ENCODE results near the gene SULT1E1.

SULT1E1 gene, protein sequence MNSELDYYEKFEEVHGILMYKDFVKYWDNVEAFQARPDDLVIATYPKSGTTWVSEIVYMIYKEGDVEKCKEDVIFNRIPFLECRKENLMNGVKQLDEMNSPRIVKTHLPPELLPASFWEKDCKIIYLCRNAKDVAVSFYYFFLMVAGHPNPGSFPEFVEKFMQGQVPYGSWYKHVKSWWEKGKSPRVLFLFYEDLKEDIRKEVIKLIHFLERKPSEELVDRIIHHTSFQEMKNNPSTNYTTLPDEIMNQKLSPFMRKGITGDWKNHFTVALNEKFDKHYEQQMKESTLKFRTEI

DNA sequence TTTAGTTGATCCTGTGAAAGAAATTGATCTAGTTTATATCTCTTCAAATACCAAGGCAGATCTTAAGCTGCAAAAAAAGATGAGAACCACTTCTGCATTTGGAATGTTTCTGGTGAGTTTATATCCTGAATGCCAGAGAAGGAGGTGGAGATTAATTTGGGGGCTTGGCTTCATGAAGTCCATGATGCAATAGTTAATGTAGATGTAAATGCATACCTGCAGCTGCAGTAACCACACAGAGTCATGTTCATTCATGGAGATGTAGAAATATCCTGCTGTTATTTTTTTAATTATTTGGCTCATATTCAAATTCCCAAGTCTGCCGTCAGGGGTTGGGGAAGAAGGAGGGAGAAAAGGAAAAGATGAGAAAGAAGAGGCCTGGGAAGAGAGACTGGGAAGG is at the start of gene SULT1E1:
Gene SULT1E1, minus strand, starts transcription at position 94 of the 400 bp plus-strand sequence. CDS start 2,501 bp downstream, outside the sequence.
- DNase-seq (ENCODE audit: low read depth, low spot score): peak; percentile 0

DNA sequence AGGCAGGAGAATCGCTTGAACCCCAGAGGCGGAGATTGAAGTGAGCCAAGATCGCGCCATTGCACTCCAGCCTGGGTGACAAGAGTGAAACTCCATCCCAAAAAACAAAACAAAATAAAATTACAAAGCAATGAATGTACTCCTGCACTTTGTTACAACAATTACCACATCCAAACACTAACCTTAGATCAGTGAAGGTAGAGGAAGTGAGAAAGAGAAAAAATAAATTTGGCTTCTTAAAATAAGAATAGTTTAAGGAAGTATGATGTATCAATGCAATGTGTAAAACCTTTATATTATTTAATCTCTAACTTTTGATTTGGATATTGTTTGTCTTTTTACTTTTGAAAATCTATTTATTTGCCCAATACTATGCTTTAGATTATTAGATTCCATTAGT is 49.2 kb upstream of the SULT1E1 start:
- DNase-seq (ENCODE audit: low read depth, low spot score): no peak

DNA sequence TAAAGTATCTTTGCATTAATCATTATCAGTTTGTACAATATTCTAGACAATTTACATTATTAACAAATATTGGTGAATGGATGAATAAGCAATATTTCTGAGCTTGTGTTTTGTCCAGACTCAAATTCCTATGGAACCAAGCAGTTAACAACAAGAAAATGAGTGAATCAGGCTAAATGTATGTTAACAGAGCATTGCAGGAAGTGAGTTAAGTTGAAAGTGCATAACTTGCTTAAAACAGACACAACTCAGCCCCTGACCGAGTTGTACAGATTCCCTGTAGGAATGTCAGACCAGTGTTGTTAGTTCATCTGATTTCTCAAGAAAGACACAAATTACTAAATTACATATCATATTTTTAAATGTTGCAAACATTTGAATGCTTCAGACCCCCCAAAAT is 47.2 kb upstream of the SULT1E1 start:
- no peak for DNase-seq (ENCODE audit: low read depth, low spot score)

DNA sequence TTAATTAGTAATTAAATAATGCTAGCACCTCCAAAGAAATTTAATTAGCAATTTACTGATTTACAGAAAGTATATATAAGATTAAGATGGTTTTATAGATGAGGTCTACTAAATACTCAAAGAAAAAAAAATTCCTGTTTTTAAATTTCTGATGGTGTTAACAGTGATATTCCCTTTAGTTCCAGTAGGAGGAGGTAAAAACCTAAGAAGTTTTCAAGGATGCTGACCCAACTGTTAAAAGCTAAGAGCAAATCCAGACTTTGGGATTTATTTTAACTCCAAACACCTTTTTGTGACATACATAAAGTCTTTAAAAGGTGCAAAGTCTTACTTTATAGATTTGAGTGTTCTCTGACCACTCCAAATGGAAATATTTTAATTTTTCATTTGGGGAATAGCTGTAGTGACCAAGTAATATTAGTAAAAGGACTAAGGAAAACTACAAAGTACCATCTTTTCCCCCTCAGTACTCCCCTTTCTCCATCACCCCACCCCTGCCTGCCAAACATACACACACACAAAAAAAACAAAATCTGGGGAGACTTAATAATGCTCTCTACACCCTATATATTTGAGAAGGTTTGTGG is 36.7 kb upstream of the SULT1E1 start:
- peak; percentile 1 for DNase-seq (ENCODE audit: low read depth, low spot score)

DNA sequence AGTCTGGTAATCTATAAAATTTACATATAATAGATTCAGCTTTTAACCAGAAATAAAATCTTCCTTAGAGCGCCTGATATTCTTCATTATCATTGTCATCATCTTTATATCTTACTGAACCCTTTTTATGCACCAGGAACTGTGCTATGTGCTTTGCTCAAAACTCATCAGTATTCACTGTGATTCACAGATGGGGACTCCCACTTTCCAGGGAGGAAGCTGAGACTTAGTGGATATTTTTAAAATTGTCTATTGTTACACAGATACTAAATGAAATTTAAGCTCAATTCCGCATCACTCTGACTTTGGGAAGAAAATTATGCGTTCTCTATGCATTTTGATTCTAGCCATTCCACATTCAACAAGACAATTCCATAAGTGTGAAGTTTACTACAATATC is 34.8 kb upstream of the SULT1E1 start:
- no peak for DNase-seq (ENCODE audit: low read depth, low spot score)

DNA sequence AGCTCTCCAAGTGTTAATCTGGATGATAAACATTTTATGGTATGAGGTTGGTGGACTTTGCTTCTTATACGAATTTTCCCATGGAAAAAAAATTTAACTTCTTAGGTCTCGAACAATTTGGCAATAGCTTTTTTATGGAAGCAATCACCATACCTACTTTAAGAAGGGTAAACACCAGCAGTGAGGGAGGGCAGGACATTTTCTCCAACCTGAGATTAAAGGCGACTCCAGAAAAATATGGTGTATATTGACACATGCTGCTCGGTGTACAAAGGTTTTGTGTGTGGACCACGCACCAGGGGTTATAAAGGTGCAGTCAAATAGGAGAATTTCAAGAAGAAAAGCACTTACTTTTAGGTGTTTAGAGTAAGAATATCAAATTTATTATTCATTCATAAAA is 34.2 kb upstream of the SULT1E1 start:
- DNase-seq (ENCODE audit: low read depth, low spot score): no peak

DNA sequence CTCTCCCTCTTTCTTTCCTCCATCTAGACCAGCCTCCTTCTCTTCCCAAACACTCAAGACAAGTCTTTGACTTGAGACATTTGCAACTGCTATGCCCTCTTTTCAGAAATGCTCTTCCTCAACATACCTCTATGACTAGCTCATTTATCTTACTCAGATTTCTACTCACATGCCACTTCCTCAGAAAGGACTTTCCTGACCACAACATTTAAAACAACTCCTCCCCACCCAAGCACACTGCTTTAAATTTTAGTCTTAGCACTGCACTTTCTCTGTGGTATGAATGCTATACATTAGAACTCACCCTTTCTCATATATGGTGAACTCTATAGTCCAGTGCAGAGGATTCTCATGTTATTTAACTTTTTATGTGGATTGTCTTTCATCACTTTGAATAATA is 28.4 kb upstream of the SULT1E1 start:
- no peak for DNase-seq (ENCODE audit: low read depth, low spot score)

DNA sequence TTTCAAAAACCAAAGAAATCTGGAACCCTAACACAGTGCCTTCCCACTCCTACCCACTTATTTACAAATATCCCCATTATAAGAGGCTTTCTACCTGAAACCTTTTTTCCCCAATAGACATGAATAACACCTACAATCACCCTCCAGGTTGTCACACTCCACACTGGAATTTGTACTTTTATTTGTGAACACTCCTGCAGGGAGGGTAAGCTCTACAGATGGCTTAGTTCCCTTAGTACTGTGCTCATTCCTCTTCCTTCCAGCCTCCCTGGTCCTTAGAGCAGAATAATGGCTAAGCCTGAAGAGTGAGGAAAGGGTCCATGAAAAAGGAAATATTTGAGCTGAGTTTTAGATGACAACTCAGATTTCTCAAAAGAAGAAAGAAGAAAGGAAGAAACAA is 22.2 kb upstream of the SULT1E1 start:
- DNase-seq (ENCODE audit: low read depth, low spot score): no peak

DNA sequence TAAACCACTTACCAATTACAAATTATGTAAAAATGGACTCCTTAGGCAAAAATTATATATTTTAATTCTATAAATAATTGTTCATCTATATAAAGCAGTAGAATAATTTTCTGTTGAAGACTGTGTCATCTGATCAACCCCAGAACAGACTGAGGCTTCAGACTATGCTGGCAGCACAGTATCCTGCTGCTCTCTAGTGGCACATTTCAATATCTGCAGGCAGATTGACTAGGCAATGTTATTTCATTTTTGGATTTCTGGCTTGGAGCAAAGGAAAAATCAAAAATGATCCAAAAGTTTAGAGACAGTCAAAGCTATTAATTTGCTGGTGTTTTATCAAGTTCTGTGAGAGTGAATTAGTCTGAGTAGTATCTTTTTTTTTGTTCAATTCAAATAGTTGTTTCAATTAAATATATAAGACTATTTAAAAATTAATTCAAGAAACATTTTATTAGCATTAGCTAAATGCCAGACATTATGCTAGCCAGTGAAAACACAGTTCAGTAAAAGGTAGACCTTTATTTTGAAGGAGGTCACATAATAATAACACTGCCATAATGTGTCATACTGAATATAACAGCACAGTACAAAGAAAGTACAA is 21.3 kb upstream of the SULT1E1 start:
- DNase-seq (ENCODE audit: low read depth, low spot score): peak; percentile 47

DNA sequence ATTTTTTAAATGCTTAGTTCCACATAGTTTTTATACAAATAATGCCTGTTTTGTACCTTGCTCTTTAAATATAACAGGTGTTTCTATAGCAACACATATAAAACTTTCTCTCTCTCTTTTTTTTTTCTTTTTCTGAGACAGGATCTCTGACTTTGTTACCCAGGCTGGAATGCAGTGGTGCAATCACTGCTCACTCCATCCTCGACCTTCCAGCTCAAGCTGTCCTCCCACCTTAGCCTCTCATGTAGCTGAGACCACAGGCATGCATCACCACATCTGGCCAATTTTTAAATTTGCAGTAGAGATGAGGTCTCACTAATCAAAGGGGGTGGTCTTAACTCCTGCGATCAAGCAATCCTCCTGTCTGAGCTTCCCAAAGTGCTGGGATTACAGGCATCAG is 18.3 kb upstream of the SULT1E1 start:
- no peak for DNase-seq (ENCODE audit: low read depth, low spot score)

DNA sequence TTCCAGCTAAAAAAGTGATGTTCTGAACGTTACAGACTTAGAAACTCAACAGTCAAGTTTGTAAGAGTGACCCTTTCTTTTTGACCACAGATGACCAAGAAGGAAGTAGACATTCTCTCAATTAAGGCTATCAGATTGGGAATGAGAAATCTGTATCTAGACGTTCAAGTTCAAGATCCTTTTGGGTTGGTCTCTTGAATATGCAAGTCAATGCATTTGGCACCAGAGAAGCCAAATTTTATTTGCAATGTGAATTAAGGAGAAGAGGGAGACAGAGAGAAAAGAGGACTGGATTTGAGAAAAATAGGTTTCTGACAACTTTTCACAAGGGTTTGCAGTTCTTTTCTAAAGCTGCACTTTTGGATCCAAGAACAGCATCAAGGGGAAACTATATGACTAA is 17.5 kb upstream of the SULT1E1 start:
- no peak for DNase-seq (ENCODE audit: low read depth, low spot score)

DNA sequence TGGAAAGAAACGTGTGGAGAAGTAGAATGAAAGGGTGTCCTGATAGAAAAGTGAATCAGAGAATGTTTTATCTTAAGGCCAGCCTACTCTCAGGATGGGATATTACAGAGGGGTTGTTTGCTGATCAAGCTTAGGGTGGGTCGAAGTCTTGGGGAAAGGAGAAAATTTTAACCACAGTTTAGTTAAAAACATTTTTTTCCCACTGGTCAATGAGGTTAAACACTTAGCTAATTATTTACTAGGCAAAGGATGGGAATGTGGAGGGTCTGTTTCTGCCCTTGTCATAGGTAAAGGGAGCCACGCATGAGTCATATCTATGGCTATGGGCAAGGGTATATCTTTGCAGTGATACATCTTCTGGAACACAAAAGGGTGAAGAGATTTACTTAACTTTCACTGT is 16.1 kb upstream of the SULT1E1 start:
- no peak for DNase-seq (ENCODE audit: low read depth, low spot score)

DNA sequence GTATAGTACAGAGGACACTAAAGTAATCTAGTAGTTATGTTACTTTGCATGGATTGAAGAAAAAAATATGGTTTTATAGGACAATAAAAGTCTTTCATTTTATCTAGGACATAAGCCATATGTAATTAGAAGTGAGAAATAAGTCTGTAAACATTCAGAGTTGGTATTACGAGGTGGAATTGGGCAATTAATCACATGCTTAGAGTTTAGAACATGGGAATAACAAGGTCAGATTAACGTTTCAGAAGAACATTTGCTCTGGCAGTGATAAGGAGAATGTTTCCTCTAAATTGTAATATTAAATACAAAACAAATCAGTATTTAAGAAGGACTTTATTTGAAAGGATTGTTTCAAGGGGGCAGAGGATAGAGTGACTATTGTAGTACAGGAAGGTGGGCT is 15.6 kb upstream of the SULT1E1 start:
- DNase-seq (ENCODE audit: low read depth, low spot score): no peak

DNA sequence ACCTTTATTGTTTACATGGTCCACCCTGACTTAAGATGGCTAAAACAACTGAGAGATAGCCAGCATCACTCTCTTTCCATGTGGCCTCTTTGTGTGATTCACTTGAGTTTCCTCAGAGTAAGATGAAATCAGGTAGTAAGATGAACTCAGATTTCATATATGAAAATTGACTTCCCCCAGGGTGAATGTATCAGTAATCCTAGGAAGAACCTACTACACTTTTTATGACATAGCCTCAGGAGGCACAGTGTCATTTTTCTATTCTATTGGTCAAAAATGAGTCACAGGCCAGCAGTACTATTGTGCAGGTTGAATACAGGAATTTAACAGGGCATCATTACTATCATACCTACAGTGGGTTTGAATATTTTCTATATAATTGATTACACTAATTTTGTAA is 14.6 kb upstream of the SULT1E1 start:
- DNase-seq (ENCODE audit: low read depth, low spot score): no peak

DNA sequence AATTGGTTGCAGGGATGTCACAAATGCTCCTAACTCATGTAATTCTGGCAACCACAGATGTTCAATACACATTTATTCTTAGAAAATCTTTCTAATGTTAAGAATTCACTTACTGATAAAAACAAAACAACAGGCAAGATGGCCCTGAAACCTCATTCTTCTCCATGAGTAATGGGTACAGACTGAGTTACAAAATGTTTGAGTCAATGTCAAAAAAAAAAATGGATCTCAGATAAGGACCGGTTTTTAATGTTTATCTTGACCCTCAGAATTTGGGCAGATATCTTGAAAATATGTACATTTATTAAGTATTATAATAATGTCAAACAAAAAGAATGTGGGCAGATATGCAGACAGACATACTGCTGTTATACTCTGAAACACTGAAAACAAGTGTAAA is 1.8 kb upstream of the SULT1E1 start:
- DNase-seq (ENCODE audit: low read depth, low spot score): no peak

DNA sequence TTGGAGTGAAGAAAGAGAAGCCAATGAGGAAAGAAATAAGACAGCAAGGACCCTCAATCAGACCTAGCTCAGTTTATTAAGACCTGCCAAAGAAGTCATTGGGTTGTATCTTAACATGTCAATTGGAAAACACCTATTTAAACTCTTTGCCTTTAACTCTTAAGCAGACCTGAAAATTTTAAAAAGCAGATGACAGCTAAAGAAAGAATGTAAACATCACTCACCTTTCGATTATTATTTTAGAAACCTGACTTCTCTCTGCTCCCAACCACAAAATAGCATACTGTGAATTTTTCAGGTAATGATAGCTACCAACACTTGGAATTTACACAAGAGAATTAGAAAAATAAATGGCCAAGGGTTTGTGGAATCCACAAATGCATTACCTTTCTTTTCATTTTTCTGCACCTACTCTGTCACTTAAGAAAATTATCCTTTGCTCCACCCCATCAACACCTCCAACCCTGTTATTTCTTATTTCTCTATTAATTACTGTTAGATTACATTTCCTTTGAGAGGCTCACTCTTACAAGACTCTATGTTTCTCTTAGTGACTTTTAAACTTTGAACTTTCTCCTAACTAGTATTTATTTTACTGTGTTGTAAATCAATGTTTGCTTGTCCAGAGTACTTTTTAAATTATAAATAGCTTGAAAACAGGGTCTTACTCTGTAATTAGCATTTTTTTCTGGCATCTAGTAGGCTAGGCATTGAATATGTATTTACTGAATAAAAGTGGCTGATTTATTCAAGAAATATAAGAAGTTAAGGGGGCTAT is 765 bp upstream of the SULT1E1 start:
- DNase-seq (ENCODE audit: low read depth, low spot score): no peak

DNA sequence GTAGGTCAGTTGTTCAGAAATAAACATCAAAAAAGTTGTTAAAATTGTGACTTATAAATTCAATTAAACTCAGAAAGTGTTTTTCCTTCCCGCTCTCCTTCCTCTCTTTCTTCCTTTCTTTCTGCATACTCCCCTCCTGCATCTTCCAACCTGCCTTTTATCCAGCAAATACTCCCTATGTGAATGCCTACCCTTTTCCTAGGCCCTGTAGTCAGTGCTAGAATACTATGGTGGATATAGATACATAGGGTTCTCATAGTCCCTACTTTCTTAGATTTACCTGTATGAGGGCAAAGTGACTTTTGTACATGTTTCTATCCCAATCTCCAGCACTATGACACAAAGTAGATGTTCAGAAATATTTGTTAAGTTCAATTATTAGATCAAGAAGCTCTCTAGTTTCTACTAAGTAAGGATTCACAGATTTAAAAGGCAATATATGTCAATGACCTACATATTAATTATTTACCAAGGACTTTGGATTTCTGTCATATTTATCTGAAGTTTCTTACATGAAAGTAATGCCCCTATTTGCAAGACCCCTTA is 732 bp downstream of the SULT1E1 start:
- no peak for DNase-seq (ENCODE audit: low read depth, low spot score)

DNA sequence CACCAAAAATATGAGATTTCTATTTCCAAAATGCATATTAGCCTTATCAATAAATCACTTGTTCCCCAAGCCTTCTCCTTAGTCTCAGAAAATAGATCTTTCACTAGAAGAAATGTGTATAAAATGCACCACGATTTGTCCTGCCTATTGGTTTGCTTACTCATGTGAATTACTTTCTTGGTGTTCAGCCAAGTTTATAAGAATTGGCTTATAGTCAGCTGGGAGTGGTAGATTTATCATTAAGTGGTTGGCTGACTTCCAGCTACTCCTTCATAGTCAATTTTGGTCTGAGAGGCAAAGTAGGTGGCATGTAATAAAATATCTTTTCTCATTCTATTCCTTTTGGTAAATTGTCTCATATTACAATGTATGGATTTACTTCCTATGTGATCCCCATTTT is 1.3 kb downstream of the SULT1E1 start:
- DNase-seq (ENCODE audit: low read depth, low spot score): peak; percentile 5

DNA sequence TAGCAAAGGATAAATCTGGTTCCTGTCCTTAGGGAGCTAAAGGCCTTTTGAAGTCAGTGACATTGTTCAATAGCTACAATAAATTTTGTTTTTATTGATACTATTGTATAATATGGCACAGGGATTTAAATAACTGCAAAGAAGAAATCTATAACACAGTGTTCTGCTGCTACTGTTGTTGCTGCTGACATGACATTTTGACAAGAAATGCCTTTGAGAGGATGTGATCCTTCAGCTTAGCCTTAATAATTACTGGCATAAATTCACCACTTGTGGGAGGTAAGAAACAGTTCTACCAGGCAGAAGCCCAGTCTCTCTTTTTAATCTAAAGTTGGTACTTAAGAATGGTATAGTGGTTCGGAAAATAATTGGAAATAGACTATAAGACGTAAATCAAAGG is 4.1 kb downstream of the SULT1E1 start:
- no peak for DNase-seq (ENCODE audit: low read depth, low spot score)

DNA sequence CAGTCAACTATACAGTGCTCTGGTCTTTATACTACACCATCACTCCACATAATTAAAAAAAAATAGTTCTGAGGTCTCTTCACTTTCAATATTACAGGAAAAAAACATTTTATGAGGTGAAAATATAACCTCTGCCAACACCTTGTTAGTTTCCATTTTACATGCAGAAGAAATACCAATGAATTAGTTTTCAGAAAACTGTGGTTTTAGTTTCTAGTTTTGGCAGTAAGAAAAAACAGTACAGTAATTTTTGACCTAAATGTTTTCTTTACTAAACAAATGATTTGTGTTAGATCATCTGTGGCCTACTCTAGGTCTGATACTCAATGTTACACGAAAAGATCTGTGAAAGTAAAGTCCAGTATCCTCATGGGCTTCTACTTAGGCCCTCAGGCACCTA is 10.0 kb downstream of the SULT1E1 start:
- DNase-seq (ENCODE audit: low read depth, low spot score): no peak

DNA sequence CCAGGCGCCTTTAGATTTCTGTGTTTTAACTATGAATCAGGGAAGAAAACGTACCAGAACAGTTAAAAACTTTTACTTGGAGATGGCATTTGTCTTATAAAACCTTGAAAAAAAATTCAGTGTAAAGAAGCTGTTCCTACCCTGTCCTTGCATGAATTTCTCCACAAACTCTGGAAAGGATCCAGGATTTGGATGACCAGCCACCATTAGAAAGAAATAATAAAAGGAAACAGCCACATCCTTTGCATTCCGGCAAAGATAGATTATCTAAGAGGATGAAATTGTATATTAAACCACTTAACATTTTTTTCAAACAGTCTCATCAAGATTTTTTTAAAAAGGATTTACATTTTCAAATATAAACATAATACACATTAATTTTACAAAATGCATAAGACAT is 10.6 kb downstream of the SULT1E1 start:
- no peak for DNase-seq (ENCODE audit: low read depth, low spot score)

DNA sequence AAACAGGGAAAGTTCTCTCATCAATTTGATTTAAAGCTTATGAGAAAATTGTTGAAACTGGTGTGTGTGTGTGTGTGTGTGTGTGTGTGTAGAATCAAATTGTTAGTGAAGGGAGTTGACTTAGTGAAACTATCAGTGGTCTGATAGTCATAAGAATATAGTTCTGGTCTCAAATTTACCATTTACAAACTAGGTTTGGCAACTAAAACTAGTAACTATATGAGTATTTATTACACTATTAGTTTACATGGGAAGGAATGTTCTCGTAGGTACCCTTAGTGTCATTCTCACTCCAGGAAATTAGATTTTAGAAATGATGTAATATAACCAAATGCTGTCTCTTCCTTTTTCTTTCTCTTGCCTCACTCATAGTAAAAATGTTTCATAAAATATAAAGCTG is 11.9 kb downstream of the SULT1E1 start:
- no peak for DNase-seq (ENCODE audit: low read depth, low spot score)

Measured in astrocyte of the hippocampus (primary cell).